DND-41 (cell line): Measurements from ENCODE around the gene FAM227A.

Experiments
- ATAC-seq: fragments of 200-7000 bp; cut with Tn5 transposase; 3 replicates; pipeline ENCODE4 v1.9.1; 2021; ENCODE audit warnings: low read depth; ENCODE audit not compliant: insufficient read depth
- DNase-seq: peaks from one replicate; pipeline ENCODE4 v3.0.0-alpha.2; 2020
- H2AFZ ChIP-seq: 2 replicates; pipeline ENCODE4 v1.6.0; 2012; ENCODE audit warnings: low read depth, low read length
- H3K27ac ChIP-seq: 2 replicates; pipeline ENCODE4 v1.5.1; 2012; ENCODE audit warnings: low read length, inconsistent platforms
- H3K27me3 ChIP-seq: fragments of 200-600 bp; sonication (generic); 2 replicates; pipeline ENCODE4 v1.6.0; 2012; ENCODE audit warnings: low read length, mild to moderate bottlenecking, inconsistent platforms; ENCODE audit not compliant: insufficient read depth, poor library complexity
- H3K36me3 ChIP-seq: 2 replicates; pipeline ENCODE4 v1.5.1; 2012; ENCODE audit warnings: low read length, inconsistent platforms; ENCODE audit not compliant: insufficient read depth
- H3K4me1 ChIP-seq: 2 replicates; pipeline ENCODE4 v1.5.1; 2012; ENCODE audit warnings: mild to moderate bottlenecking, low read length; ENCODE audit not compliant: insufficient read depth
- H3K4me2 ChIP-seq: 2 replicates; pipeline ENCODE4 v1.6.0; 2012; ENCODE audit warnings: mild to moderate bottlenecking, moderate library complexity, low read length, inconsistent platforms; ENCODE audit not compliant: insufficient read depth
- H3K4me3 ChIP-seq, 2 experiments: fragments of 200-600 bp in 1 of 2; shearing (Covaris generic) in 1 of 2; 2 replicates each; pipeline ENCODE4 v1.5.1; 2012 to 2016; ENCODE audit warnings: inconsistent platforms in 2 of 2, low read length in 2 of 2, mild to moderate bottlenecking in 2 of 2, low read depth in 1 of 2, moderate library complexity in 1 of 2
- H3K79me2 ChIP-seq: 2 replicates; pipeline ENCODE4 v1.6.0; 2012; ENCODE audit warnings: low read length, inconsistent platforms; ENCODE audit not compliant: insufficient read depth
- H3K9ac ChIP-seq: 2 replicates; pipeline ENCODE4 v1.6.0; 2012; ENCODE audit warnings: low read depth, mild to moderate bottlenecking, inconsistent platforms, low read length, moderate library complexity
- H3K9me3 ChIP-seq: 2 replicates; pipeline ENCODE4 v1.5.1; 2012; ENCODE audit warnings: low read length, moderate library complexity, mild to moderate bottlenecking, inconsistent platforms; ENCODE audit not compliant: insufficient read depth, severe bottlenecking
- H4K20me1 ChIP-seq: 2 replicates; pipeline ENCODE4 v1.6.0; 2012; ENCODE audit warnings: low read length; ENCODE audit not compliant: insufficient read depth
- CTCF ChIP-seq: IDR thresholded peaks from 2 replicates; pipeline ENCODE4 v1.5.1; 2012; ENCODE audit warnings: borderline replicate concordance, low read length, moderate library complexity, mild to moderate bottlenecking; ENCODE audit not compliant: poor library complexity, severe bottlenecking; ENCODE audit errors: extremely low read depth
- EZH2 ChIP-seq: IDR thresholded peaks from 3 replicates; pipeline ENCODE4 v1.6.1; 2012; ENCODE audit warnings: borderline replicate concordance, low read depth, mild to moderate bottlenecking, moderate library complexity, low read length, inconsistent platforms; ENCODE audit not compliant: severe bottlenecking

The FAM227A gene

GRCh38 chr22:38629108-38629507 lies 27.1 kb downstream of the FAM227A start:
- Histone ChIP-seq H3K9me3 (no peaks in the 10 kb centered on the region), H4K20me1 (no peaks in the 10 kb centered on the region), H3K4me1 (no peaks in the 10 kb centered on the region; the same call in 1 of the 2 replicates), H2AFZ (no peak overlapping the region), H3K9ac (no peak overlapping the region), H3K27ac (no peak overlapping the region), H3K79me2 (no peaks in the 10 kb centered on the region), H3K4me3 (no peak overlapping the region), H3K27me3 (no peaks in the 10 kb centered on the region), H3K4me2 (no peak overlapping the region), H3K36me3 (no peaks in the 10 kb centered on the region; the same call in 1 of the 2 replicates)
- TF ChIP-seq CTCF (no peak), EZH2 (no peak)
- no peak for DNase-seq
- no peak for ATAC-seq

- TF ChIP-seq EZH2 (no peak), CTCF (no peak)
- DNase-seq (no peak), ATAC-seq (no peak)
- Histone ChIP-seq H2AFZ (no peak overlapping the region), H3K4me3 (no peak overlapping the region), H3K79me2 (no peaks in the 10 kb centered on the region), H3K4me2 (no peak overlapping the region), H3K9me3 (no peaks in the 10 kb centered on the region), H4K20me1 (no peaks in the 10 kb centered on the region), H3K9ac (no peak overlapping the region), H3K27ac (no peak overlapping the region), H3K4me1 (no peaks in the 10 kb centered on the region; the same call in 1 of the 2 replicates), H3K36me3 (no peaks in the 10 kb centered on the region; the same call in 1 of the 2 replicates), H3K27me3 (no peaks in the 10 kb centered on the region)
These were observed 27.7 kb downstream of the FAM227A start for GRCh38 chr22:38628444-38628843.

- no peak overlapping the region for H2AFZ ChIP-seq
- ATAC-seq: no peak
- TF ChIP-seq EZH2: no peak
- no peak for TF ChIP-seq CTCF
- no peaks in the 10 kb centered on the region for H4K20me1 ChIP-seq
- no peaks in the 10 kb centered on the region for H3K36me3 ChIP-seq
- H3K27me3 ChIP-seq: no peaks in the 10 kb centered on the region
- no peaks in the 10 kb centered on the region for H3K9me3 ChIP-seq
- DNase-seq: no peak
- no peak overlapping the region for H3K9ac ChIP-seq
- H3K4me2 ChIP-seq: no peak overlapping the region
- H3K4me3 ChIP-seq: no peak overlapping the region
- H3K4me1 ChIP-seq: no peaks in the 10 kb centered on the region
- H3K79me2 ChIP-seq: no peaks in the 10 kb centered on the region
- no peak overlapping the region for H3K27ac ChIP-seq
These were observed 32.8 kb downstream of the FAM227A start for GRCh38 chr22:38623351-38623750.

- Histone ChIP-seq H3K79me2 (no peaks in the 10 kb centered on the region), H3K9ac (no peak overlapping the region), H3K27me3 (no peaks in the 10 kb centered on the region), H2AFZ (no peak overlapping the region), H3K9me3 (no peaks in the 10 kb centered on the region), H3K4me1 (no peaks in the 10 kb centered on the region), H4K20me1 (no peaks in the 10 kb centered on the region), H3K36me3 (no peaks in the 10 kb centered on the region), H3K4me3 (no peak overlapping the region), H3K27ac (no peak overlapping the region), H3K4me2 (no peak overlapping the region)
- TF ChIP-seq CTCF (no peak), EZH2 (no peak)
- no peak for ATAC-seq
- DNase-seq: no peak
These were observed 37.5 kb downstream of the FAM227A start for GRCh38 chr22:38618682-38619081.
